PC-3 (cell line): ENCODE measurements around the gene PITX2.

Experiments
- CTCF ChIP-seq: fragments of 300-600 bp; sonication (generic); conservative IDR thresholded peaks from 2 replicates; pipeline ENCODE4 v1.5.1; 2017; ENCODE audit warnings: antibody characterized with exemption, low read depth, mild to moderate bottlenecking, low read length
- EZH2 ChIP-seq: fragments of 300-600 bp; sonication (generic); IDR thresholded peaks from one replicate; pipeline ENCODE4 v1.6.1; 2017; ENCODE audit warnings: antibody characterized with exemption, mild to moderate bottlenecking, low read length; ENCODE audit not compliant: unreplicated experiment
- EZH2phosphoT487 ChIP-seq: fragments of 300-600 bp; sonication (generic); IDR thresholded peaks from 2 replicates; pipeline ENCODE4 v1.6.1; 2018; ENCODE audit warnings: mild to moderate bottlenecking, antibody characterized with exemption, low read length, borderline replicate concordance

- no peak for TF ChIP-seq CTCF
- TF ChIP-seq EZH2, result no peak
- no peak for TF ChIP-seq EZH2phosphoT487
These were observed 31.4 kb upstream of the PITX2 start for GRCh38 chr4:110654254-110654635.
